ENCODE data around the gene GRIN3A.

Gene GRIN3A

DNA sequence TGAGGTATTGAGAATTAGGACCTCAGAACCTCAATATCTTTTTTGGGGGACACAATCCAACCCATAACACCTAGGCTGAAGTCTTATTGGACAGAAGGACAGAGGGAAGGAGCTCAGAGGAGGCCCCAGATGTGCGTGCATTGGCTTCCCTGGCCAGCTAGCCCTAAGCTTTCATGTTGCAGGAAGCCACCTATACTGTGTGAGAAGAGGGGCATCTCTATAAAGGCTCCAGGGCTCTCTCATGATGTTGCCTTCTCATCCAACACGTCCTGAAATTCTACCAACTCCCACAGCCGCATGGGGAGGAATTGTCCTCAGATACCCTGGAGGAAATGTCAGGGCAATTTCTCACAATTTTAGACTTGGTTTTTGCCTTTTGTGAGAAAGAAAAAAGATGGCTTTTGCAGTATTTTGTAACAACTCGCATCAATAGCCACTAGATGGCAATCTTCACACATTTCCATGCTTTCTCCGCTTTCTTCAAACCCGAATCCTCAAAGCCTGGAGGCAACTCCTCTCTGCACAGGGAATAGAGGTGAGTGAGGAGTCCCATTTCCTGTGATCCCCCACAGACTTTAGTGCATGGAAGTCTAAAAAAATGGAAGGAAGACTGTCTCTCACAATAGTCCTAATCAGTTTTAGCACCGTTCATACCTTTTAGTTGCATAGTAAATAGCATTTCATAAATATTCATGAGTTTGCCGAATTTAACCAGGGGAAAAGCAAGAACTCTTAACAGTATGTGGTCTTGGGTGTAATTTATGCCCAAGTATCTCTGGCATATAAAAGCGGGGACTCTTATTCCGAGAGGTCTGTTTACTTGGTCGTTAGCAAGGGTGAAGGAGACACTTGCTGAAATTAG, 136.3 kb downstream of the GRIN3A start:
- Mint-ChIP-seq H3K27me3 (ENCODE audit: low read depth, poor library complexity) (peaks cover 18% of the 10 kb centered on the region), H3K4me1 (peaks cover 4% of the 10 kb centered on the region), H3K4me3 (no peak overlapping the region), H3K27ac (no peak overlapping the region), H3K36me3 (ENCODE audit: low read depth) (no peaks in the 10 kb centered on the region), H3K9me3 (no peaks in the 10 kb centered on the region)
- DNase-seq: peak; percentile 24
- TF ChIP-seq, protein P1, sequence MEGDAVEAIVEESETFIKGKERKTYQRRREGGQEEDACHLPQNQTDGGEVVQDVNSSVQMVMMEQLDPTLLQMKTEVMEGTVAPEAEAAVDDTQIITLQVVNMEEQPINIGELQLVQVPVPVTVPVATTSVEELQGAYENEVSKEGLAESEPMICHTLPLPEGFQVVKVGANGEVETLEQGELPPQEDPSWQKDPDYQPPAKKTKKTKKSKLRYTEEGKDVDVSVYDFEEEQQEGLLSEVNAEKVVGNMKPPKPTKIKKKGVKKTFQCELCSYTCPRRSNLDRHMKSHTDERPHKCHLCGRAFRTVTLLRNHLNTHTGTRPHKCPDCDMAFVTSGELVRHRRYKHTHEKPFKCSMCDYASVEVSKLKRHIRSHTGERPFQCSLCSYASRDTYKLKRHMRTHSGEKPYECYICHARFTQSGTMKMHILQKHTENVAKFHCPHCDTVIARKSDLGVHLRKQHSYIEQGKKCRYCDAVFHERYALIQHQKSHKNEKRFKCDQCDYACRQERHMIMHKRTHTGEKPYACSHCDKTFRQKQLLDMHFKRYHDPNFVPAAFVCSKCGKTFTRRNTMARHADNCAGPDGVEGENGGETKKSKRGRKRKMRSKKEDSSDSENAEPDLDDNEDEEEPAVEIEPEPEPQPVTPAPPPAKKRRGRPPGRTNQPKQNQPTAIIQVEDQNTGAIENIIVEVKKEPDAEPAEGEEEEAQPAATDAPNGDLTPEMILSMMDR (IDR thresholded peaks at IDR 0.05): peak; percentile 64

DNA sequence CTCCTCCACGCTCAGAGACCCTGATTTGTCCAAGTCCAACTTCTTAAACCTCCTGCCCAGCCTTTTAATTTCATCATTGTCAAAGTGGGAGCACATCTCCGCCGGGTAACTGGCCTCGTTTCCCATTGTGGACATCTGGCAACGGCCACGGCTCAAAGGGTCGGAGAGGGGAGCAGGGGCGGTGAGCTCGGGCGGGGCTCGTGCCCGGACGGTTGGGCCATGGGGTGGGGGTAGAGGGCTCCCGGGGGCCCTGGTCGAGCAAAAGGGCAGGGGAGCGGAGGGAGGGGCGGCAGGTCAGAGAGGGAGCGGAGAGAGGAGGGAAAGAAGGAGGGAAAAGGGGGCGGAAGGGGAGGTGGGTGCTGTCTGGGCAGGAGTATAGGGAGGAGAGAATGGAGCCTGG, 143.7 kb downstream of the GRIN3A start, which contains the start of gene PPP3R2:
TSS of gene PPP3R2 (minus strand) at position 174 of the 400 bp plus-strand sequence. CDS start at position 126, 48 bp downstream.
- H3K9me3 Mint-ChIP-seq: no peaks in the 10 kb centered on the region
- H3K36me3 Mint-ChIP-seq (ENCODE audit: low read depth): no peaks in the 10 kb centered on the region
- H3K4me1 Mint-ChIP-seq: no peaks in the 10 kb centered on the region

DNA sequence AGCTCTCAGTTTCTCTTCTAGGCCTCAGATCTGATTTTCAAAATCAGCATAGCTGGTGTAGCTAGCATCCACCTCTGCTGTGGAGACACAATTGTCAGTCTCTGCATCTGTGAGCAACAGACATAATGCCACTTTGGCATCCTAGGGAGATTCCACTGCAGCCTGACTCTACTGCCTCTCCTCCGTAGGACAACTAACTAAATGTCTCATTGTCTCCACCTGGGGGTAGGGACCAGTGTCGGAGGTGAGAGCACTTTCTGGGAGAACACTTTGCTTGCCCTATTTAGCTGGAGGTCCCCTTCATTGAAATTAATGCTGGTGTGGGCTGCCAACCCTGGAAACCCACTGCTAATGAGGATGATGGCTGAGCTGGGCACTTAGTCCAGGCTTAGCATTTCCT, 145.1 kb downstream of the GRIN3A start:
- no peaks in the 10 kb centered on the region for H3K36me3 Mint-ChIP-seq (ENCODE audit: low read depth)
- H3K27ac Mint-ChIP-seq: no peak overlapping the region
- H3K4me3 Mint-ChIP-seq: no peak overlapping the region
- no peaks in the 10 kb centered on the region for H3K4me1 Mint-ChIP-seq
- DNase-seq: no peak
- no peaks in the 10 kb centered on the region for H3K9me3 Mint-ChIP-seq
- TF ChIP-seq, protein P1 (IDR thresholded peaks at IDR 0.05): no peak
- H3K27me3 Mint-ChIP-seq (ENCODE audit: low read depth, poor library complexity): peaks cover 7% of the 10 kb centered on the region

More for the DNA sequence above, 143.7 kb downstream of the GRIN3A start, which contains the start of gene PPP3R2:
- TF ChIP-seq, protein P1 (IDR thresholded peaks at IDR 0.05): no peak
- H3K27me3 Mint-ChIP-seq (ENCODE audit: low read depth, poor library complexity): peaks cover 8% of the 10 kb centered on the region
- H3K4me3 Mint-ChIP-seq: no peak within 1 kb of the TSS
- no peak for DNase-seq
- no peak within 1 kb of the TSS for H3K27ac Mint-ChIP-seq

DNA sequence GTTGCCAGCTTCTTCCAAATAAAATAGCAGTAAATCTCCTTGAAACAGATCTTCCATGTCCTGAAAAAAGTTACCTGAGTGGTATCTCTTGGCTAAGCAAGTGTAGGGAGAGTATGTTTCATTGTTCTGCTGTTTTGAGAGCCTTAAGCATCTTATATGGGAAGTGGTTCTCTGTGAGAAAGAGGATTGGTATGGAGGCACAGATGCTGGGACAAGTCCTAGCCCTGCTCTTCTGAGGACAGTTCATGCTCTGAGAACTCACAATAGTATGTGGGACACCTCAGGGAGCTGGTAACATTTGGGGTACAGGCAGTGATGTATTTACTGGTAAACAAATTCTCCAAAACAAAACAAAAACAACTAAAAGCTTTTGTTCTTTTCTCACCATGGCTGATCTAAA, 145.7 kb downstream of the GRIN3A start:
- Mint-ChIP-seq H3K27me3 (ENCODE audit: low read depth, poor library complexity) (peaks cover 7% of the 10 kb centered on the region), H3K9me3 (no peaks in the 10 kb centered on the region), H3K27ac (no peak overlapping the region), H3K4me3 (no peak overlapping the region), H3K36me3 (ENCODE audit: low read depth) (no peaks in the 10 kb centered on the region), H3K4me1 (no peaks in the 10 kb centered on the region)
- no peak for DNase-seq
- TF ChIP-seq, protein P1 (IDR thresholded peaks at IDR 0.05): no peak

DNA sequence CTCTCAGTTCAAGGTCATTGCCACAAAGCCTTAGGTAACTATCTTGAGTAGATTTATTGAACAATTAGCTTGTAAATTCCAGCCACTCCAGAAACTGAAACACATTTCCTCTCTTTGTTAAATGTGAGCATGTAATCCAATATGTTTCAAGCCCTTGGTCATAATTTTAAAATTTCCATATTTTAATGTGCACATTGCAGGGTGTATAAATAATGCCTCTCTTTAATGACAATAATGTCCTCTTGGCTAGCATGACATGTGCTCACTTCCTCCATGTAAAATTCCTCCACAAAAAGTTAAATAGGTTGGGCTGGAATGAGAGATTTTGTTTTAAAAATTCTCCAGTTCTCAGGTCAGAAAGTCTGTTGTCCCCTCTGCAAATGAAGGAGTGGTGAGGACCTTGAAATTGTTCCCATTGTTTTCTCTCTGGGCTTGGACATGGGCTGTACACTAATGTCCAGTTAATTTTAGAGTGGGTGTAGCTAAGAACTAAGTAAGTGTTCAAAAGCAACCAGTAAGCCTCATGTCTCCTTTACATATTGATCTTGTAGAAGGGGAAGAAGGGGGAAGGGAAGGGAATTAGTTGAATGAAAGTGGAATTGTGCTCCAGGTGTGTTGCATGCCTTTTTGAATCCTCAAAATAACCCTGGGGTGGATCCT, 146.5 kb downstream of the GRIN3A start:
- no peaks in the 10 kb centered on the region for H3K36me3 Mint-ChIP-seq (ENCODE audit: low read depth)
- no peak overlapping the region for H3K27ac Mint-ChIP-seq
- no peak overlapping the region for H3K4me3 Mint-ChIP-seq
- DNase-seq: no peak
- TF ChIP-seq, protein P1 (IDR thresholded peaks at IDR 0.05): no peak
- H3K27me3 Mint-ChIP-seq (ENCODE audit: low read depth, poor library complexity): peaks cover 7% of the 10 kb centered on the region
- H3K9me3 Mint-ChIP-seq: no peaks in the 10 kb centered on the region
- H3K4me1 Mint-ChIP-seq: no peaks in the 10 kb centered on the region
